Stimulated activated CD4-positive, alpha-beta T cell treated with anti-CD3 and anti-CD28 coated beads, Interleukin-12 subunit alpha, Interleukin-12 subunit beta, amount 100 ng/mL, for 4 hours (primary cell): ENCODE results near the gene TBC1D22A.

Source experiments
- DNase-seq: peaks from one replicate; pipeline ENCODE4 v3.0.0-alpha.2; 2020

The TBC1D22A gene

GRCh38 chr22:46964773-46965550 is 202.5 kb downstream of the TBC1D22A start:
- DNase-seq: no peak

DNA sequence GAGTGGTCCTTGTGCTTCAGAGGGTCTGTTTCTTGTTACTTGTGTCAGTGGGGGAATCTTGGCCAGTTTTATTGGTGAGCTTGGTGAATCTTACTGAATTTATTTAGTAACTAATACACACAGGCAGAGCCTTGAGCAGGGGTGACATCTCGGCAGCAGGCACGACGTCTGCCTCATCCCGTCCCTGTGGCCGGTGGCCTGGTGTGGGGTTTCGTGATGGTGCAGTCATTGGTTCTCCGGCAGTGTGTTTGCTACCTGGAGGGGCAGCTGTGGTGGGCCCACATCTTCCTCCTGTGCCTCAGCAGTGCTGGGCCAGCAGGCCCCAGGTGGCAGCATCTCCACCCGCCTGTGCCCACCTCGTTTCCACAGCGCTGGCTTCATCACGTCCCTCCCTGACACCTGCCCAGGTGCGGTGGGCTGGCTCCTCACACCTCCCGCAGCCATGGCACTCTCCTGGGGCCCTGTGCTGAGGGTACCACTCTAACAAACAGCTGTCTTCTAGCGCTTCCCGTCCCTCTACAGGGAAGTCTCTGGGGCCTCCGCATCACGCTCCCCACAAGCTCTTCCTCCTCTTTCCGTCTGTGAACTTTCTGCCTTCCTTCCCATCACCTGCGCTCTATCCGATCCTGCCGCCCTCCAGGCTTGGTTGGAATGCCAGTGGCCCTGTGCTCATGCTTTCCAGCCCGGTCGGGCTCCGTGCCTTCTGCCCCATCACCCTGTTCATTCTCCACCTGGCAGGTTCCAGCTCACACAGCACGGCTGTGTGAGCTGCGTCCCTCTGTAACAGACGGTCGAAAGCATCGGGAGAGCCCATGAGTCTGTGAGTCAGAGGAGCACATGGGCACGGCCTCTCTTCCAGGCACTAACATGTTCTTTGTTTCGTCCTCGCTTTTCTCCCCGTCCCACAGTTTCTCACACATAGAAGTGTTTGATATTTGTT is 203.4 kb downstream of the TBC1D22A start:
- DNase-seq: no peak

DNA sequence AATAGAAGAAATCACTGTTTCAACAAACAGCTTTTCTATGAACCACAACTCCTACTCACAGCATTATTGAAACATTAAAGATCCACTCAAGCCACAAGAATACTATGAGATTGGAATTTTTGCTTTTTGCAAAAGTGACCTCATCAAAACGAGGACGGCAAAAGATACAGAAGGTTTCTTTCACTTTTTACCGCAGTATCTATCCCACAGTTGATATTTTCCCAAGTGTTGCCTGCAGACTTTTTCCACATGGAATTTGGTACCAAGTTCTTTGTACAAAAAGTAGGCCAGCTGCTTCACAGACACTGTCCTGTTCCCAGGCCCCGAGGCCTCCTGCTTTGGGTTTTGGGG is 204.0 kb downstream of the TBC1D22A start:
- DNase-seq: no peak

DNA sequence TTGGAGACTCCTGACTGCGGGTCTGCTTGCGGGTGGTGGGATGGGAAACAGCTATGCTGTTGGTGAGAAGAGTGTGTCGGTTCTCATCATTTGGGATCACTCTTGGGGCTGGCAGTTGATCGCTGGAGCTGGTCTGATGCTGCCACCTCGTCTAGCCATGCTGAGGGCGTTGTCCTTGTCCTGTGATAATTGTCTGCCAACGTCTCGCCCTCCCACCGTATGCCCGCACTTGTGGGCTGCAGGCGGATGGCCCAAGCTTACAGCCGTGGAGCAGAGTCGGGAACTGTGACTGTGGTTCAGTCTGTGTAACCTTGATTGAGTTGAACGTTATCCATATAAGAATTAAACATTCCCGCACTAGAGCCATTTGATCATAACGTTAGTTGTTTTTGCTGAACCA is 204.4 kb downstream of the TBC1D22A start:
- DNase-seq: no peak

- no peak for DNase-seq
These were observed 205.3 kb downstream of the TBC1D22A start for GRCh38 chr22:46967445-46968358.

GRCh38 chr22:46968359-46968740 is 205.9 kb downstream of the TBC1D22A start:
- no peak for DNase-seq

DNA sequence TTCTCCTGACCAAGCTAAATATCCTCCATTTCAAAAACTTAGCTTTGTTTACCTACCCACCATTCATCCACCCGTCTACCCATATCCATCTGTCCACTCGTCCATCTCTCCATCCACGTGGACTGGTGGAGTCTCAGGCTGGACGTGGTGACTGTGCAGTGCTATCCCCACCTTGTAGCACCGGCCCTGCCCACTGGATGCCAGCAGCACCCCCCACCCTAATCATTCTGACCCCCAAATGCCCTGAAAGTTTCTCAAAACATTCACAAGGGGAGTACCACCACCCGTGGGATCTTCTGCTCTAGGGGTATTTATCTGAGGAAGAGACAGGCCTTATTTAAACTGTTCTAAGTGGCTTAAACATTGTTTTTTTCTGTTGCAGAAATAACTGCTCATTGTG is 206.4 kb downstream of the TBC1D22A start:
- no peak for DNase-seq

- DNase-seq: no peak
These were observed 207.0 kb downstream of the TBC1D22A start for GRCh38 chr22:46969491-46969890.

GRCh38 chr22:46969961-46970360 is 207.5 kb downstream of the TBC1D22A start:
- DNase-seq: no peak

DNA sequence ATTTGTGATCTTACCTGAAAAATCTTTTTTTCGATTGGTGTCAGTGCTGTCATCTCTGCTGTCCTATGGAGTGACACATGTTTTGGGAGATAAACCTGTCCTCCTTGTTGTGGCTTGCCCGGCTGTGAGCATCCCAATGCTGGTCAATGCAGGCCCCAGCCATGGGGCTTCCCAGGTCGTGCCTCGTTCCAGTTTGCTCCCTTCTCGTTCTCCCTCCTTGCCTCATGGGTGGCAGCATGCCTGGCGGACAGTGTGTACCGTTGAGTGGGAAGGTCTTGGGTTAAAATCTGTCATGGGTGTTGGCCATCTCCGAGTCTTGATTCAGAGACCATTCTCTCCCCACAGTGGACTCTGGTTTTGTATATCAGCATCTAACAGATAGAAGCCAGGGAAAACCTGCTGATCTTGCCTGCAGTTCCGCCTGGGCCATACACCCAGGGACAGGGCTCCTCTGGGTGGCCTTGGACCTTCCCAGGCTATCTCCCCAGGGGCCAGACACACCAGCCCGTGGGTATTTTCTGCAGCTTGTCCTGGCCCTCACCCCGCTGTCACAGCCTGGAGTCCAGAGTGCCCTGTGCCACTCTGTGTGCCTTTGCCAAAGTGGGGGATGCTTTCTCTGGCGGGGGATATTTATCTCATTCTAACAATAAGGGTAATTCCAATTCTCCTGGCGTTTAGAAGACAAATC is 208.1 kb downstream of the TBC1D22A start:
- no peak for DNase-seq

DNA sequence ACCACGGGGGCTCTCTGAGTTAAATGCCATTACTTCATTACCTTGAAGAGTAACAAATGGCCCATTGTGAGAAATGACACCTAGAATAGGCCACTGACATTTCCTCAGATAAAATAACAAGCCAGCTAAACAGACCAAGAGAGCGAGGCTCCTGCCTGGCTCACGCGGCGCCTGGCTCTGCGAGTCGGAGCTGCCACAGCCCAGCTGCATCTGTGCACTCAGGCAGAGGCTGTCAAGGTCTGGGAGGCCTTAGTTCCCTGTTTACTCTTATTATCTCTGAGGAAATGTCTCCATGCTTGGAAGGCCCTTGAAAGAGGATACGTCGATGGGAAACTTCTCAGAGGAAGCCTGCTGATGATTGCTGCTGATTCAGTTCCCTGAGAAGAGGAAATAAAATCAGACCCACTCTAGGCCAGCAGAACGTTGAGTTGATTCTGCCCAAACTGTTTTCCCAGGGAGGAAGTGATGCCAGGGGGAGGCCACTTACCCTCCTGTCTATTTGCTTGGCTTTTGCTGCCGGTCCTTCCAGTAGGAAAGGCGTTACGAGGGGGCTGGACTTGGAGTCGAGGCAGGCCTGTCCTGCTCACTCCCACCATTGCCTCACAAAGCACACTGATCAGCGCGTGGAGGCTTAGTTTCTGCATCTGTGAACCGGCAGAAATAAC is 208.8 kb downstream of the TBC1D22A start:
- DNase-seq: no peak

DNA sequence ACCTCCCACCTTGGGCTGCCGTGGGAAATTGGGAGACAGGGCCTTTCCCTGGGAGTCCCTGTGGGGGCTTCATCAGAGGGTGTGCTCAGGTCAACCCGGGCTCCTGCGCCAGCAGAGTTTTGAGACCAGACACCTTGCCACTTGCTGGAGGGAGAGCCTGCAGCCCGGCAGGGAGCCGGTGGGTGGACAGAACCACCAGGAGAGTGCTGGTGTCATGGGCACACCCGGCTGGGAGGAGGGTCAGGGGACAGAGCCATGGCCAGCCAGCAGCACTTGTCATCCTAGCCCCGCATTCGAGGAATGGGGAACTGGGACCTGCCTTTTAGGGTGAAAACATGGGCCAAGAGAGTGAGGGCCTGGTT is 209.3 kb downstream of the TBC1D22A start:
- DNase-seq: no peak

GRCh38 chr22:46972256-46972655 is 209.8 kb downstream of the TBC1D22A start:
- DNase-seq: no peak

- DNase-seq: no peak
These were observed 210.7 kb downstream of the TBC1D22A start for GRCh38 chr22:46972901-46973831.

GRCh38 chr22:46974077-46974476 is 211.6 kb downstream of the TBC1D22A start:
- DNase-seq: no peak

DNA sequence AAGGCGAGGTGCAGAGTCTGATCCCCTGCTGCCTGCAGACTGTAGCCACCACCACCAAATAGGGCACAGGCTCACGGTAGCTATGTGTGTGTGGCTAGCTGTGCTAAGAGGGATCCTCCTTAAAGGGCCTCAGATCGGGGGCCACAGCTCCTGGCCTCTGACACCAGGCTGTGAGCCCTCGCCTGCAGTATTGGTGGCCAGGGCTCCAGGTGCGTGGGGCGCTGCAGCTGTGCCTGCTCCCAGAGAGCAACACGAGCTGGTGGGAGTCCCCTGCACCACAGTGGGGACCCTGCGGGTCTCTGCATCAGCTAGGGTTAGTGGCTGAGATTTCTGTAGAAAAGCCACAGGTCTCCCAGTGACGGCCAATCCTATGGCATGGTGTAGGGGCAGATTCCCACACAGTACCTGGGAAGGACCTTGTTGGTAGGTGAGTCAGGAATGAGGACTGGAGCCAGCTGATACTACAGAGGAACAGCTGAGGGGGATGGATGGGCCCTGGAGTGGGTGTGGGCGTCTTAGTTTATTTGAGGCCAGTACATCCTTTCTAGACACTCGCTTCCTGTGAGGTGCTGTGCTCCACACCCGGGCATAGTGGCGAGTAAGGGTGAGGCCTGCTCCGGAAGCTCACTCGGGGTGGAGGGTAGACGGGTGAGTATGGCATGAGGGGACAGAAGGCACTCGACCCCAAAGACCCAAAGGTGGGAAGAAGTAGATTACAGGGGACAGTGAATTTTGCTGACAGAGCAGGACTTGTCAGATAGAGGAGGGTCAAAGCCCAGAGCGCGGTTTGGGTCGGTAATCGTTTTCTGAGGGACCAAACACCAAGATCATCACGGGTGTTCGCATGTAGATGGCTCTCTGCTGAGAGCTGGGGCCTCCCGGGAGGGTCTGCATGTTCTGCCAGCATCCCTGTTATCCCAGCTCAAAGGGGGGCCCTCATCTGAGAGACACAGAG is 212.5 kb downstream of the TBC1D22A start:
- no peak for DNase-seq

DNA sequence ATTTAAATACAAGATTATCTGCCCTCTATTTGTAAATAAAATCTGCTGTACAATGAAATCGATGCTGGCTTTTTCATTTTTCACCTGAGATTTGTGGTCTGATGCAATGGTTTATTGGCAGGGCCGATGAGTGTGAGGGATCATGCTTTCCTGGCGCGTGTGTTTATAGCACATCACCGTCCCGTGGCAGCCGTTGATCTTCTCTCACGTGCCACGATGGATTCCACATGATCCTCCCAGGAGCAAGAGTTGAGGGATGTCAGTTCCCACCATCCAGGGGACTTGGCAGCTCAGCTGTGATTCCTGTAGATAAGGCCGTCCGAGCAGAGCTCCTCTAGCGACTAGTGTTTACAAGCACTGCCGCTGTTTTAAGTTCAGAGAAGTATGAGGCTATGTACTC is 213.7 kb downstream of the TBC1D22A start:
- DNase-seq: no peak

- DNase-seq: no peak
These were observed 214.1 kb downstream of the TBC1D22A start for GRCh38 chr22:46976598-46976997.

- DNase-seq: no peak
These were observed 215.3 kb downstream of the TBC1D22A start for GRCh38 chr22:46977656-46978343.
